ENCODE data around the gene TNC.

TNC gene

GRCh38 chr9:115146581-115147021 is 28.6 kb upstream of the TNC start:
- H3K4me1 ChIP-seq: no peaks in the 10 kb centered on the region
- H3K4me3 ChIP-seq (ENCODE audit: low read depth, low read length): no peak overlapping the region
- no peaks in the 10 kb centered on the region for H3K27me3 ChIP-seq
- no peak for DNase-seq
- TF ChIP-seq, protein P1, sequence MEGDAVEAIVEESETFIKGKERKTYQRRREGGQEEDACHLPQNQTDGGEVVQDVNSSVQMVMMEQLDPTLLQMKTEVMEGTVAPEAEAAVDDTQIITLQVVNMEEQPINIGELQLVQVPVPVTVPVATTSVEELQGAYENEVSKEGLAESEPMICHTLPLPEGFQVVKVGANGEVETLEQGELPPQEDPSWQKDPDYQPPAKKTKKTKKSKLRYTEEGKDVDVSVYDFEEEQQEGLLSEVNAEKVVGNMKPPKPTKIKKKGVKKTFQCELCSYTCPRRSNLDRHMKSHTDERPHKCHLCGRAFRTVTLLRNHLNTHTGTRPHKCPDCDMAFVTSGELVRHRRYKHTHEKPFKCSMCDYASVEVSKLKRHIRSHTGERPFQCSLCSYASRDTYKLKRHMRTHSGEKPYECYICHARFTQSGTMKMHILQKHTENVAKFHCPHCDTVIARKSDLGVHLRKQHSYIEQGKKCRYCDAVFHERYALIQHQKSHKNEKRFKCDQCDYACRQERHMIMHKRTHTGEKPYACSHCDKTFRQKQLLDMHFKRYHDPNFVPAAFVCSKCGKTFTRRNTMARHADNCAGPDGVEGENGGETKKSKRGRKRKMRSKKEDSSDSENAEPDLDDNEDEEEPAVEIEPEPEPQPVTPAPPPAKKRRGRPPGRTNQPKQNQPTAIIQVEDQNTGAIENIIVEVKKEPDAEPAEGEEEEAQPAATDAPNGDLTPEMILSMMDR (IDR thresholded peaks at IDR 0.05; ENCODE audit: low read depth, low read length): no peak
- H3K9me3 ChIP-seq: no peaks in the 10 kb centered on the region
- no peaks in the 10 kb centered on the region for H3K36me3 ChIP-seq

GRCh38 chr9:115144706-115145105 is 26.7 kb upstream of the TNC start:
- no peak for DNase-seq
- TF ChIP-seq, protein P1 (IDR thresholded peaks at IDR 0.05; ENCODE audit: low read depth, low read length): no peak
- Histone ChIP-seq H3K36me3 (no peaks in the 10 kb centered on the region), H3K9me3 (no peaks in the 10 kb centered on the region), H3K27me3 (no peaks in the 10 kb centered on the region), H3K4me1 (no peaks in the 10 kb centered on the region), H3K4me3 (ENCODE audit: low read depth, low read length) (no peak overlapping the region)

DNA sequence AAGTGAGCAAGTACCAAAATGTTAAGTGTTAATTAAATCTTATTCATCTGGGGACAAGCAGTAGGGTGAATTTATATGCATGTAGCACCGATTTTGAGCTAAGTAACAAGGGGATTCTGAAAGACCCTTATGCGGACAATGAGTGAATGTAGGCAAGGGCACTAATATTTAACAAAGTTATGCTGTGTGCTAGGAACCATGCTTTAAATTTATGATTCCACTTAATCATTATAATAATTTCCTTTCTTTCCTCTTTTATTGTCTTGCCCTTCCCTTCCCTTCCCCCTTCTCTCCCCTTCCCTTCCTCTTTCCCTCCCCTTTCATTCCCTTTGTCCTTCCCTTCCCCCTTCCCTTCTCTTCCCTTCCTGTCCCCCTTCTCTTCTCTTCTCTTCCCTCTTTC is 25.7 kb upstream of the TNC start:
- Histone ChIP-seq H3K9me3 (no peaks in the 10 kb centered on the region), H3K4me1 (no peaks in the 10 kb centered on the region), H3K27me3 (no peaks in the 10 kb centered on the region), H3K36me3 (no peaks in the 10 kb centered on the region), H3K4me3 (ENCODE audit: low read depth, low read length) (no peak overlapping the region)
- DNase-seq: no peak
- TF ChIP-seq, protein P1 (IDR thresholded peaks at IDR 0.05; ENCODE audit: low read depth, low read length): no peak

DNA sequence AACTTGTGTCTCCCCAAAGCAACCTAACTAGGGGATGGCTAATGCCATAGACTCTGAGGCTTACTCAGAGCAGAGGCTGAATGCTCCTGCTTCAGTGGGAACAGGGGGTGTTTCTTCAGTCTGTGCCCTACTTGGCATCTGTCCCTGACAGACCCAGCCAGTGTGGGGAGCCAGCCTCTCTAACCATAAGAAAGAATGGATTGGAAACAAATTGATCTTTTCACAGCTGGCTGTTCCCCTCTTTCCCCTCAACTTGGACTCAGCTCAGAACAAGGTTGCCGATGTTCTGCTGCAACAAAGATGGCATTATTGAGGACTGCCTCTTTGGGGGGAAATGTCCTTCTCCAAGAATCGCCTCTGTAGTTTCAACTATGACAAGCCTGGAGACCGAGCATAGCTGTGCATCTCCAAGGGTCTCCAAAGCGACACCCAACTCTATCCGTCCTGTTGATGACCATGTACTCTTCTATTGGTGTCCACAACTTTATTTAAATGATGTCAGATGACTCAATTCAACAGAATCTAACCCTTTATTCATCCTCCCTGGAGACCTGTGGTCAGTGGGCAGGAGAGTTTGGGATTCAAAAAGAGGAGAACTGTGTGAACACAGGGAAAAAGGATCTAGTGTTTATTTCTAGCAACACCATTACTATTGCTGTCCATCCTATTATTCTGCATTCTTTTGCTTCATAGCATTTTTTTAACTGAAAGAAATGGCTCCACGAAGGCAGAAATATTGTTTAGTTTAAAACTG is 24.7 kb upstream of the TNC start:
- no peak for DNase-seq
- H3K36me3 ChIP-seq: no peaks in the 10 kb centered on the region
- no peaks in the 10 kb centered on the region for H3K27me3 ChIP-seq
- no peaks in the 10 kb centered on the region for H3K9me3 ChIP-seq
- no peak overlapping the region for H3K4me3 ChIP-seq (ENCODE audit: low read depth, low read length)
- no peaks in the 10 kb centered on the region for H3K4me1 ChIP-seq
- TF ChIP-seq, protein P1 (IDR thresholded peaks at IDR 0.05; ENCODE audit: low read depth, low read length): no peak

DNA sequence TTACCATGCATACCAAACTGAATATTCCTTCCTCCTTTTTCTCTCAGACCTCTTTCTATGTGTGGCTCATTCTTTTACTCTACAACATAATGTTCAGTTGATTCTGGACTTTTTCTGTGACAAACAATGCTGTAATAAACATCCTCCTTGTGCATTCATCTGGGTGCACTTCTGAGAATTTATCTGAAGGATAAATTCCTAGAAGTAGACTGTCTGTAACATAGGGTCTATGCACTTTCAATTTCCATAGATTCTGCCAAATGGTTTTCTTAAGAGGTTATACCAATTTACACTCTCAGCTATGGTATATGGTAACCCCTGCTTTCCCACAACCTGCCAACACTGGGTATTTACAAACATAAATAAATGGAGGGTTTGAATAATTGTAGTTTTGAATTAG is 24.1 kb upstream of the TNC start:
- DNase-seq: no peak
- Histone ChIP-seq H3K4me3 (ENCODE audit: low read depth, low read length) (no peak overlapping the region), H3K4me1 (no peaks in the 10 kb centered on the region), H3K9me3 (no peaks in the 10 kb centered on the region), H3K36me3 (no peaks in the 10 kb centered on the region), H3K27me3 (no peaks in the 10 kb centered on the region)
- TF ChIP-seq, protein P1 (IDR thresholded peaks at IDR 0.05; ENCODE audit: low read depth, low read length): no peak

DNA sequence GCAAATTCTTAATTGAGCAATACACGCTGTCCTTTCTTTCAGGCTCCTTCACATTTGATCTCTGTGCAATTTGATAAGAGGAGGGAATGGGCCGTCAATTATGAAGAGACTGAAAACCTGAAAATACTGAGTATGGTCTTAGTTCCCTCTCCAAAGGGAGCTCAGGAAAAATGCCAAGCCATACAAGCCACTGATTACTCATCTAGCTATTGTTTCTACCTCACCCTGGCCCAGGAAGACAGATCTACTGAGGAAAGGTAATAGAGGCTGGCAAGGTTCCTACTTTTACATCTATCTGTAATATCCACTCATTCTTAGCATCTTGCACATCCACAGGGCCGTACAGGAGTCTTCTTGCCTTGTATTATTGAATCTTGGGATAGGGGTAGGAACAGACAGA is 23.7 kb upstream of the TNC start:
- TF ChIP-seq, protein P1 (IDR thresholded peaks at IDR 0.05; ENCODE audit: low read depth, low read length): no peak
- no peaks in the 10 kb centered on the region for H3K36me3 ChIP-seq
- no peak overlapping the region for H3K4me3 ChIP-seq (ENCODE audit: low read depth, low read length)
- H3K9me3 ChIP-seq: no peaks in the 10 kb centered on the region
- H3K27me3 ChIP-seq: no peaks in the 10 kb centered on the region
- no peaks in the 10 kb centered on the region for H3K4me1 ChIP-seq
- DNase-seq: no peak

Data from BE2C (cell line).